GM21576 (cell line): ENCODE measurements around the gene ALDH1L1.

Source experiments
- ATAC-seq: cut with Tn5 transposase; IDR thresholded peaks from one replicate; pipeline ENCODE4 v1.9.1; 2021; ENCODE audit warnings: mild to moderate bottlenecking, moderate library complexity; ENCODE audit not compliant: unreplicated experiment

Gene ALDH1L1

GRCh38 chr3:126135406-126136076 is 44.8 kb downstream of the ALDH1L1 start:
- ATAC-seq: no peak

- ATAC-seq: no peak
These were observed 45.3 kb downstream of the ALDH1L1 start for GRCh38 chr3:126135071-126135405.

- ATAC-seq: no peak
These were observed 46.0 kb downstream of the ALDH1L1 start for GRCh38 chr3:126134219-126134975.

GRCh38 chr3:126133606-126134005 is 46.8 kb downstream of the ALDH1L1 start:
- ATAC-seq: no peak

DNA sequence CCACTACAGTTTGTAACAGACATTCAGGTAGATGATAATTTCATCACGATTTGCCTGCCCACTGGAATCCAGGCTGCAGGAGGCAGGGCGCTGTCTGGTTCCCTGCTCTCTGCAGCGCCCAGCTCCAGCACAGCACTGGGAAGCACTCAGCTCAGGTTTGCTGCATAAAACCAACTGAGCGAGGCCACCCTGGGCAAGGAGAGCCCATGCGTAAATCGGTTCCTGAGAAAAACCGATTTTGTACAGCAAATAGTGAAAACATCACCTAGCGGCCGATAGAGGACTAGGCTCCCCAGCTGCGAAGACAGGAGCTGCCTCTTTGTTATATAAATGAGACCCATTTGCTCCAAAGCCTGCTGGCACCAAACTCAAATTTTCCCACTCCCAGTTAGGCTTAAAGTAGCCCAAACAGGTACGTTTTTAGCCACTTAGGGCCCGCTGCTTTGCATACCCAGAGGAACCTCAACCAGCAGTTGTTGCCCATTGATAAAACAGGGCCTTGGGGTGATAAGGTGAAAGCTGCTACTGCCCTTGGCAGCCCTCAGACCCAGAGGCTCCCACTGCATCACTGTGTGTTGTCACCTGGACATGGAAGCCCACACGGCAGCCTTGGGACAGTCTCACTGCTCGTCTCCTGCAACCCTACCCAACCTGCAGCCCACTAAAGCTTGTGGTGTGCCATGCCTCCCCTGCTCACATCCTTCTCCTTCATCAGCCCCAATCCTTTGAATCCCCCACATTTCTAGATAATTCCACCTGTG is 47.5 kb downstream of the ALDH1L1 start:
- no peak for ATAC-seq

GRCh38 chr3:126131881-126132750 is 48.3 kb downstream of the ALDH1L1 start:
- no peak for ATAC-seq

DNA sequence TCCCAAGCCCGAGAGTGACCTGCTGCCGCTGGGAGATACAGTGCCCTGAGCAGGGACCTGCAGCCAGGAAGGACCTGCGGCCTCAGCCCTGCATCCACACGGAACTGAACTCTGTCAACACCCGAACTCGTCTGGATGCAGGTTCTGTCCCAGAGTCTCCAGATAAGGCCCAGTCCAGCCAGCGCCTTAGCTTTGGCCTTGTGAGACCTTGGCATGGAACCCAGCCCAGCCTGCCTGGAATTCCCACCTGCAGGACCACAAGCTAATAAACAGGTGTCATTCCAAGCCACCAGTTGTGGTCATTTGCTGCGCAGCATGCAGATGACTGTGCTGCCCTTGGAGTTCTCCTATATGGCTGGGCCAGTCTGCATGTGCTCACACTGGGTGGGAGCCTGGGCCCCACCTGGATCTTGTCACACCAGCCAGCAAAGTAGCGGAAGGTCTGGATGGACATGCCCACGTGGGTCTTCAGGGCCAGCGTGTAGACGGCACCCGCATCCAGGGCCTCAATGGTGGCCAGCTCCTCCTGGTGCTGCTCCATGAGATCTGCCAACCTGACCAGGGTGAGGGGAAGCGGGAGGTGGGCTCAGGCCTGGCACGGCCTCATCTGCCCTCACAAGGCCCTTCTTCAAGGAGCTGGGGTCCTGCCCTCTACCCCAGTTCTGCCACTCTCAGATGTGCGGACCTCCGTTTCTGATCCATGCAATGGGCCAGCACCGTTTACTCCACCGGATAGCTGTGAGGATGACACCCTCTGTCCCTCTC is 49.2 kb downstream of the ALDH1L1 start:
- no peak for ATAC-seq

GRCh38 chr3:126130081-126130855 is 50.1 kb downstream of the ALDH1L1 start:
- ATAC-seq: no peak

- no peak for ATAC-seq
These were observed 50.9 kb downstream of the ALDH1L1 start for GRCh38 chr3:126129398-126129891.

GRCh38 chr3:126128504-126129397 is 51.6 kb downstream of the ALDH1L1 start:
- ATAC-seq: no peak

DNA sequence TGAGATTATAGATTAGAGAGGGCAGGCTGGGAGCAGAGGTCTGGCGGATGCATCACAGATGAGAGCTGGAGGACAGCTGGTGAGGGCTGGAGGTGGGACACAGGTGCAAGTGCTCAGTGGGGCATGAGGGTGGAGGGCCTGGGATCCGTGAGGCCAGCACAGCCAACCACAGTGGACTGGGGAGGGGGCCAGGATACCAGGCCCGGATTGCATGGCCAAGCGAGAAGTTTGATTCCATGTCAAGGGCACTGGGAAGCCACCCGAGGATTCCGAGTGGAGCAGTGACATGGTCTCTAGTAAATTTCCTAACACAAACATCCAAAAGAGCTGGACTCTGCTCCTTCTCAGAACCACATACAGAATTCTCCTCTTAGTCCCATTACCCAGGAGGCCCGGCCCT is 52.5 kb downstream of the ALDH1L1 start:
- ATAC-seq: no peak

DNA sequence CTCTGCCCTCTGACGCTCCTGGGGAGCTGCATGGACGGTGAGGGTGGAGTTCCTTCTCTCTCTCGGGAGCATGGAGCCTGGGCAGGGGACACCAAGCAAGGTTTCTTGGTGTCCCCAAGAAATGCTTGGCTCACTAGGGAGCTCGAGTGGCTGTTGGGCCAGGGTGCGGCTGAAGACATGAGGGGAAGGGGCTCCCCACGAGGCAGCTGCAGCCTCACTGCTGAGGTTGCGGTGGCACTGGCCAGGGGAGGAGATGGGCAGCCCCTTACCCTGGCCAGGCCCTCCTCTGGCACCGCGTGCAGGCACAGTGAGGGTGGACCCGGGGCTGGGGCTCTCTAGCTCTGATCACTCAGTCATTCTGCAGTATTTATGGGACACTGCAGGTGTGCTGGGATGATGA is 52.9 kb downstream of the ALDH1L1 start:
- ATAC-seq: no peak

DNA sequence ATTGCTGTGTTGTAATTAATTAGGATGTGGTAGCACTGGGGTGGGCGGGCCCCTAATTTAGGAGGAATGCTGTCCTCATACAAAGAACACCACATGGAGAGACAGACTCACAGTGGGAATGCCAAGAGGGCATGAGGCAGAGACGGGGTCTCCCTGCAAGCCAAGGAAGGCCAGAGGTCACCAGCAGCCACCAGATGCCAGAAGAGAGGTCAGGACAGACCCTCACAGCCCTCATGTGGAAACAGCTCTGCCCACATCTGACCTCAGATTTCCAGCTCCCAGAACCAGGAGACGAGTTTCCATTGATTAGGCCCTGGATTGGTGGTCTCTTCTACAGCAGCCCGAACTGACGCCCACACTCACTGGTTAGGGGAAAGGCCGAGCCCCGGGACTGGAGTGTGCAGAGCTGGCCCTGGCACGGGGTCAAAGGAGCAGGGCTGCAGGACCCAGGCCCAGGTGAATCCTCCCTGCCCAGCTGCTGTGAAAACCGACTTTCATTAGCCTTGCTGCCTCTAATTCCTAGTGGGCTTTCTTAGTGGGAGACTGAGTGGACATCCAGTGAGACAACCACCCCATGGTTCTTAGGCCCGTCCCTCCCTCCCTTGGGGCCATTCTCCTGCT is 53.5 kb downstream of the ALDH1L1 start:
- ATAC-seq: no peak

DNA sequence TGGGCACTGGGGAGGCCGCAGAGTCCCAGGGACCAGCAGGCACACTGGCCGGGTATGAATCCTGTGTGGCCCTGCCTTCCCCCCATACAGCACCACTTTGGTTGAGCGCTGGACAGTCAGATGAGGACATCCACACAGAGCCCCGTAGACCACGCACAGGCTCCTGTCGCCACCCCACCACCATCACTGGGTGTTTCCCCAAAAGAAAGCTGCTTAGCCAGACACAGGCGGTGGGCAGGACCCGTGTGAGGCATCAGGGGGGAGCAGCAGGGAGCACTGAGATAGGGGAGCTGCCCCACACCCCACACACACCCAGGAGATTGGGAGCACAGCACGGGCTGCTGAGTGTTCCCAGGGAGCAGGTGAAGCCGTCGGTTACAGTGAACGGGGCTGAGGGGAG is 54.1 kb downstream of the ALDH1L1 start:
- no peak for ATAC-seq

GRCh38 chr3:126125781-126126251 is 54.6 kb downstream of the ALDH1L1 start:
- ATAC-seq: no peak

DNA sequence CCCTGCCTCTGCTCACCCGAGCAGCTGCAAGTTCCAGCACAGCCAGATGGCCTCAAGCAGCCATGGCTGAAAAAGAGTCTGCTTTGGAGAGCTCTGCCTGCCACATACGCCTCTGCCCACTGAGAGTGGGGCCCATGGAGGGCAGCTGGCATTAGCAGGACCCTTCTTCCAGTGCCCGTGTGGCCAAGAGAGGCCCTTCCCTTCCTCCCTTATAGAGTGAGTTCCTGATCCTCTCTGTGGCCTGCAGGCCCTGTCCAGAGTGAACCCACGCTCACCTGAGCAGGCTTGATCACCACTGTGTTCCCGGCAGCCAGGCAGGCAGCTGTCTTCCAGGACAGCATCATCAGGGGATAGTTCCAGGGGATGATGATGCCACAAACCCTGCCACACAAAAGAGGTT is 55.0 kb downstream of the ALDH1L1 start:
- no peak for ATAC-seq

GRCh38 chr3:126124896-126125295 is 55.5 kb downstream of the ALDH1L1 start:
- ATAC-seq: no peak
